Activated CD8-positive, alpha-beta memory T cell treated with anti-CD3 and anti-CD28 coated beads for 36 hours (primary cell): Measurements from ENCODE around the gene ATN1. TPM values are rescaled to one million over a fixed set of nuclear protein-coding genes. Genes with fewer than 3 reads are reported as not detected.

Source experiments
- CTCF ChIA-PET: fragments of 350-600 bp; sonication (Branson Sonifier 250); formaldehyde crosslinking; loops from one replicate; lab custom pipeline; 2021; ENCODE audit warnings: antibody characterized with exemption; lab: Charles Lee
- POLR2A ChIA-PET: fragments of 350-600 bp; sonication (Branson Sonifier 250); formaldehyde crosslinking; loops from one replicate; lab custom pipeline; 2021; ENCODE audit warnings: antibody characterized with exemption; lab: Charles Lee
- total RNA-seq, 2 experiments: library from RNA; stranded (reverse); gene quantifications; one replicate each; pipeline ENCODE4 v1.2.3, GENCODE V29; 2021

ATN1 gene
- total RNA-seq, 2 experiments from 2014 or later = 44.1 to 44.3 TPM

DNA sequence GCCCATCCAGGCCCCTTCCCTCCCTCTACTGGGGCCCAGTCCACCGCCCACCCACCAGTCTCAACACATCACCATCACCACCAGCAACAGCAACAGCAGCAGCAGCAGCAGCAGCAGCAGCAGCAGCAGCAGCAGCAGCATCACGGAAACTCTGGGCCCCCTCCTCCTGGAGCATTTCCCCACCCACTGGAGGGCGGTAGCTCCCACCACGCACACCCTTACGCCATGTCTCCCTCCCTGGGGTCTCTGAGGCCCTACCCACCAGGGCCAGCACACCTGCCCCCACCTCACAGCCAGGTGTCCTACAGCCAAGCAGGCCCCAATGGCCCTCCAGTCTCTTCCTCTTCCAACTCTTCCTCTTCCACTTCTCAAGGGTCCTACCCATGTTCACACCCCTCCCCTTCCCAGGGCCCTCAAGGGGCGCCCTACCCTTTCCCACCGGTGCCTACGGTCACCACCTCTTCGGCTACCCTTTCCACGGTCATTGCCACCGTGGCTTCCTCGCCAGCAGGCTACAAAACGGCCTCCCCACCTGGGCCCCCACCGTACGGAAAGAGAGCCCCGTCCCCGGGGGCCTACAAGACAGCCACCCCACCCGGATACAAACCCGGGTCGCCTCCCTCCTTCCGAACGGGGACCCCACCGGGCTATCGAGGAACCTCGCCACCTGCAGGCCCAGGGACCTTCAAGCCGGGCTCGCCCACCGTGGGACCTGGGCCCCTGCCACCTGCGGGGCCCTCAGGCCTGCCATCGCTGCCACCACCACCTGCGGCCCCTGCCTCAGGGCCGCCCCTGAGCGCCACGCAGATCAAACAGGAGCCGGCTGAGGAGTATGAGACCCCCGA is 9.1 kb downstream of the ATN1 start:
- CTCF ChIA-PET = interaction anchor here (0.8 to 6.2 kb wide), 5 partner anchors 8 to 64 kb away, joined by 3 to 52 read pairs (median 8); partner anchors contain the start of genes ENO2 and SPSB2
- POLR2A ChIA-PET = interaction anchor here (0.5 to 2.6 kb wide), 15 partner anchors 10 to 248 kb away, joined by 3 to 32 read pairs (median 5); partner anchors contain the start of genes ATN1, LPCAT3, SPSB2 and TPI1

DNA sequence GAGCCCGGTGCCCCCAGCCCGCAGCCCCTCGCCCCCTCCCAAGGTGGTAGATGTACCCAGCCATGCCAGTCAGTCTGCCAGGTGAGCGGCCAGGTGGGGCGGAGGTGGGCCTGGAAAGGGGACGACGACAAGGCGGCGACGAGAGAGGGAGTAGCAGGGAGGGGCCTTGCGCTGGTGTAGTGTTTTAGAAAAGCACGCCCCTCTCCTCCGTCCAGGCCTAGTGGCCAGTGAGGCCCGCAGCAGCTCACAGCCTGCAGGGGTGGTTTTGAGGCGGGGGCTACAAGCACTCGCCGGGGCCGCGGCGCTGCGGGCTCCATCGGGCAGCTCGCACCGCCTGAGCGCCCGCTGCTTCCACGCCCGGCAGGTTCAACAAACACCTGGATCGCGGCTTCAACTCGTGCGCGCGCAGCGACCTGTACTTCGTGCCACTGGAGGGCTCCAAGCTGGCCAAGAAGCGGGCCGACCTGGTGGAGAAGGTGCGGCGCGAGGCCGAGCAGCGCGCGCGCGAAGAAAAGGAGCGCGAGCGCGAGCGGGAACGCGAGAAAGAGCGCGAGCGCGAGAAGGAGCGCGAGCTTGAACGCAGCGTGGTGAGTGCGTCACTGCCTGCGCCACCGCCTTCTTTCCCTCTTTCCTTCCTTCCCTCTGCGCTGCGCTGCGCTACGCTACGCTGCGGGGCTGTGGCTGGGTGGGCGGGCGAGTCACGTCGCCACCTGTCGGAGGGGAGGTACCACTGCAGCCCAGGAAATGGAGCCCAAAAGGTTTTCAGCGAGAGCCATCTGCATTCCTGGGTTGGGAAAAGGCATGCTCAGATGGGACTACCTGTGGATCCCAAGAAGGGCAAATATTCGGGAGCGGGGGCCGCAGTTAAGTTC is 10.0 kb downstream of the ATN1 start:
- POLR2A ChIA-PET = interaction anchor here (0.5 to 2.6 kb wide), 19 partner anchors 10 to 249 kb away, joined by 3 to 32 read pairs (median 4); partner anchors contain the start of genes ATN1, LPCAT3, PTPN6 and SPSB2

DNA sequence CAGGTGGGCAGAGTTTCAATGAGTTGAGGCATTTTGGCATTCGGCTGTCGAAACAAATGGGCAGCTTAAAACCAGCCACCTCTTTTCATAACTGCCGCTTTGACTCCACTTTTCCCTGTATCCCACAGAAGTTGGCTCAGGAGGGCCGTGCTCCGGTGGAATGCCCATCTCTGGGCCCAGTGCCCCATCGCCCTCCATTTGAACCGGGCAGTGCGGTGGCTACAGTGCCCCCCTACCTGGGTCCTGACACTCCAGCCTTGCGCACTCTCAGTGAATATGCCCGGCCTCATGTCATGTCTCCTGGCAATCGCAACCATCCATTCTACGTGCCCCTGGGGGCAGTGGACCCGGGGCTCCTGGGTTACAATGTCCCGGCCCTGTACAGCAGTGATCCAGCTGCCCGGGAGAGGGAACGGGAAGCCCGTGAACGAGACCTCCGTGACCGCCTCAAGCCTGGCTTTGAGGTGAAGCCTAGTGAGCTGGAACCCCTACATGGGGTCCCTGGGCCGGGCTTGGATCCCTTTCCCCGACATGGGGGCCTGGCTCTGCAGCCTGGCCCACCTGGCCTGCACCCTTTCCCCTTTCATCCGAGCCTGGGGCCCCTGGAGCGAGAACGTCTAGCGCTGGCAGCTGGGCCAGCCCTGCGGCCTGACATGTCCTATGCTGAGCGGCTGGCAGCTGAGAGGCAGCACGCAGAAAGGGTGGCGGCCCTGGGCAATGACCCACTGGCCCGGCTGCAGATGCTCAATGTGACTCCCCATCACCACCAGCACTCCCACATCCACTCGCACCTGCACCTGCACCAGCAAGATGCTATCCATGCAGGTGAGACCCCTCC is 10.8 kb downstream of the ATN1 start:
- ChIA-PET POLR2A (interaction anchor here (0.6 to 2.6 kb wide), 14 partner anchors 9 to 172 kb away, joined by 3 to 32 read pairs (median 5); partner anchors contain the start of genes ATN1, LPCAT3, PTPN6 and SPSB2), CTCF (interaction anchor here (1.0 to 6.2 kb wide), 12 partner anchors 10 to 69 kb away, joined by 3 to 52 read pairs (median 4); partner anchors contain the start of genes ENO2, PTPN6 and SPSB2)

More for the DNA sequence above, 10.0 kb downstream of the ATN1 start:
- CTCF ChIA-PET = interaction anchor here (0.6 to 6.2 kb wide), 14 partner anchors 9 to 68 kb away, joined by 3 to 52 read pairs (median 4); partner anchors contain the start of genes ENO2, PTPN6 and SPSB2

DNA sequence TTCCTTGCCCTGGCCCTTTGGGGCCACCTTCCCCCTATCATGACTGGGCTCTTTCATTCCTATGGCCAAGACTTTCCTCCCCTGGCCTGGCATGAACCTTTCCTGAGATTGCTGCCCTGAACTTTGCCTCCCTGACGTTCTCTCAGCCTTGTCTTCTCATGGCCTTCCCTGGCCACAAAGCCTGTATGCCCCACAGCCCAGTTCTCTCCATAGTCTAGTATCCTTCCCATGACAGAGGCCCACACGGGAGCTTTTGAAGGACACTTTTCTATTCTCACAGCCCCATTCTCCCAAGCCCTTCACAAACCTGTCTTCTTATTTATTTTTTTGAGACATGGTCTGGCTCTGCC is 11.4 kb downstream of the ATN1 start:
- ChIA-PET POLR2A (interaction anchor here (0.5 to 1.5 kb wide), 3 partner anchors 10 to 30 kb away, joined by 3 to 4 read pairs (median 3); no protein-coding TSS in a partner anchor), CTCF (interaction anchor here (0.6 to 6.2 kb wide), 5 partner anchors 10 to 170 kb away, joined by 3 to 52 read pairs (median 5); partner anchors contain the start of gene C1RL)

DNA sequence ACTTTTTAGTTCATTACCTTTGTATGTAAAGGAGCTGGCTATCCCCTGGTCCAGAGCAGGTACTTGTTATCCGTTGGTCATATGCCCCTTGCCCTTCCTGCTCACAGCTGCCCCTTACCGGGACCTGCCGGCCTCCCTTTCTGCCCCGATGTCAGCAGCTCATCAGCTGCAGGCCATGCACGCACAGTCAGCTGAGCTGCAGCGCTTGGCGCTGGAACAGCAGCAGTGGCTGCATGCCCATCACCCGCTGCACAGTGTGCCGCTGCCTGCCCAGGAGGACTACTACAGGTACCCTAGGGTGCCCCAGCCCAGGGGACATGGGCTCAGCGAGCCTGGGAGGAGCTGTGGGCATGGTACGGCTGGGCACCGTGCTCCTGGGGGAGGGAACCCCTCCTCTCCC is 13.5 kb downstream of the ATN1 start:
- POLR2A ChIA-PET = interaction anchor here (0.5 to 12.5 kb wide), 3 partner anchors 19 to 89 kb away, joined by 3 to 353 read pairs (median 6); no protein-coding TSS in a partner anchor
- CTCF ChIA-PET = interaction anchor here (1.5 kb wide), 1 partner anchor 27 kb away, joined by 3 read pairs; the partner anchor contains the start of gene ENO2

DNA sequence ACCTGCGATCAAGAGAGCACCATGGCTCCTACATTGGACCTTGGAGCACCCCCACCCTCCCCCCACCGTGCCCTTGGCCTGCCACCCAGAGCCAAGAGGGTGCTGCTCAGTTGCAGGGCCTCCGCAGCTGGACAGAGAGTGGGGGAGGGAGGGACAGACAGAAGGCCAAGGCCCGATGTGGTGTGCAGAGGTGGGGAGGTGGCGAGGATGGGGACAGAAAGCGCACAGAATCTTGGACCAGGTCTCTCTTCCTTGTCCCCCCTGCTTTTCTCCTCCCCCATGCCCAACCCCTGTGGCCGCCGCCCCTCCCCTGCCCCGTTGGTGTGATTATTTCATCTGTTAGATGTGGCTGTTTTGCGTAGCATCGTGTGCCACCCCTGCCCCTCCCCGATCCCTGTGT is 14.0 kb downstream of the ATN1 start:
- POLR2A ChIA-PET = interaction anchor here (12.5 kb wide), 1 partner anchor 19 kb away, joined by 353 read pairs; no protein-coding TSS in a partner anchor

DNA sequence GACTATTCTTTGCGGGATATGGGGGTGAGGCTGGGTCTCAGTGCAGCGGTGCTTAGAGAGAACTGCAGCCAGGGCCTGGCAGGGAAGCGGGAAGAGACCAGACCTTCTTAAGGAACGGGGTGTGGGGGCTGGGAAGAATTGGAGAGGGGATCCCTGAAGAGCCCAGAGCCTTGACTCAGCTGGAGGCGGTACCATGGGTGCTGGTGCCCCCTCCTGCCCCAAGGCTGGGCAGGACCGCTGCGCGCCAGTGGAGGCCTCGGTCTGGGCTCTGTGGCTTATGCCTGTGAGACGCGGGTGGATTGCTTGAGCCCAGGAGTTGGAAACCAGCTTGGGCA is 14.5 kb downstream of the ATN1 start:
- ChIA-PET CTCF (interaction anchor here (1.5 to 11.8 kb wide), 4 partner anchors 9 to 28 kb away, joined by 3 to 337 read pairs (median 8); partner anchors contain the start of genes ENO2 and PTPN6), POLR2A (interaction anchor here (2.2 to 12.5 kb wide), 2 partner anchors 10 to 18 kb away, joined by 13 to 353 read pairs; no protein-coding TSS in a partner anchor)

More for the DNA sequence above, 14.0 kb downstream of the ATN1 start:
- CTCF ChIA-PET = interaction anchor here (1.5 to 11.8 kb wide), 3 partner anchors 9 to 27 kb away, joined by 3 to 337 read pairs (median 3); partner anchors contain the start of genes ENO2 and PTPN6

DNA sequence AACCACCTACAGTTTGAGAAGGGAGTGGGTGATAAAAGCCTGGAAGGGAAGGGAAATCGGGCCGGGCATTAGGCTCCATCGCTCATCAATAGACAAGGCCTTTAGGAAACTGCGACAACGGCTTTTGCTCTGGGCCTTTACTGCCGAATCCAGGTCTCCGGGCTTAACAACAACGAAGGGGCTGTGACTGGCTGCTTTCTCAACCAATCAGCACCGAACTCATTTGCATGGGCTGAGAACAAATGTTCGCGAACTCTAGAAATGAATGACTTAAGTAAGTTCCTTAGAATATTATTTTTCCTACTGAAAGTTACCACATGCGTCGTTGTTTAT is 15.6 kb downstream of the ATN1 start:
- POLR2A ChIA-PET = interaction anchor here (0.6 to 12.5 kb wide), 15 partner anchors 9 to 1031 kb away, joined by 3 to 353 read pairs (median 9); partner anchors contain the start of genes EMG1, LPCAT3, PHB2 and SPSB2
- CTCF ChIA-PET = interaction anchor here (0.9 to 11.8 kb wide), 12 partner anchors 8 to 177 kb away, joined by 3 to 337 read pairs (median 4); partner anchors contain the start of genes ENO2, PTMS and PTPN6

DNA sequence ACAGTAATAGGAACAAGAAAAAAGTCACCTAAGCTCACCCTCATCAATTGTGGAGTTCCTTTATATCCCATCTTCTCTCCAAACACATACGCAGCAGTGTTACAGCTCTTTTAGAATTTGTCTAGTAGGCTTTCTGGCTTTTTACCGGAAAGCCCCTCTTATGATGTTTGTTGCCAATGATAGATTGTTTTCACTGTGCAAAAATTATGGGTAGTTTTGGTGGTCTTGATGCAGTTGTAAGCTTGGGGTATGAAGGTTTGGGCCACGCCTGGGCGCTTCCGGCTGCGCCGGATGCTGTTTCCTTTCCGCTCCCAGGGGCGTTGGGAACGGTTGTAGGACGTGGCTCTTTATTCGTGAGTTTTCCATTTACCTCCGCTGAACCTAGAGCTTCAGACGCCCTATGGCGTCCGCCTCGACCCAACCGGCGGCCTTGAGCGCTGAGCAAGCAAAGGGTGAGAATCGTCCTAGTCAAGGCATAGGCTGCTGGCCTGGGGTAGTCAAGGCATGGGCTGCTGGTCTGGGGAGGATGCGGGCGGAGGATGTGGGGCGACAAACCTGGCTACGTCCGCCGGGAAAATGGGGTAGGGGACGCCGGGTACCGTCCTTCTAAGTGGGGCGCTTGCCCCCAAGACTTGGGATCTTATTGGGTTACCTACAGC is 16.1 kb downstream of the ATN1 start, which contains the start of the genes C12orf57 and RNU7-1:
Gene C12orf57, plus strand, starts transcription at position 301 of the 659 bp plus-strand sequence. Its CDS starts 100 bp downstream, at position 401.
Gene RNU7-1, plus strand, starts transcription at position 95 of the 659 bp plus-strand sequence.
- ChIA-PET CTCF (interaction anchor here (0.8 to 11.8 kb wide), 14 partner anchors 9 to 178 kb away, joined by 3 to 337 read pairs (median 4); partner anchors contain the start of genes ENO2 and PTMS), POLR2A (interaction anchor here (0.6 to 12.5 kb wide), 18 partner anchors 9 to 1031 kb away, joined by 3 to 353 read pairs (median 7); partner anchors contain the start of genes EMG1, LPCAT3, PHB2 and SPSB2)

DNA sequence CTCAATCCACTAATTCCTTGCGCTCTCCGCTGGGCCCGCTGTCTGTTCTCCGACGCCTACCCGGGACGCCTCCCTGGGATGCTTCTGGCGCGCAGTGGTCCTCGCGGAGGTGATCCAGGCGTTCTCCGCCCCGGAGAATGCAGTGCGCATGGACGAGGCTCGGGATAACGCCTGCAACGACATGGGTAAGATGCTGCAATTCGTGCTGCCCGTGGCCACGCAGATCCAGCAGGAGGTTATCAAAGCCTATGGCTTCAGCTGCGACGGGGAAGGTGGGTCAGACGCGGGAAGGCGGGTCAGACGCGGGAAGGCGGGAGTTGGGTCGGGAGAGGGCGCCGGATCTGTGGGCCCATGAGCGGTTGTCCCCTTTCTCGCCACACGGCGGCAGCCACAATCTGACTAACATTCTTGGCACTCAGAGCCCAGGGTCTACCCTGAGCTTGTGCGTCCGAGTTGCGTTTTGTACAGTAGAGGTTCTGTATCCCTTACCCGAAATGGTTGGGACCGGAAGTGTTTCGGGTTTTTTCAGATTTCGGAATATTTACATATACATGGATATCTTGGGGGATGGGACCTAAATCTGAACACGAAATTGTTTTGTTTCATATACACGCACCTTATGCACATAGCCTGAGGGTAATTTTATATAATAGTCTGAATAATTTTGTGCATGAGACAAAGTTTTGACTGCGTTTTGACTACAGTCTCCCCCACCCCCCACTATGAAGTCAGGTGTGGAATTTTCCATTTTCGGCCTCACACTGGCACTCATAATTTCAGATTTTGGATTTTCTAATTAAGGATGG is 16.8 kb downstream of the ATN1 start:
- ChIA-PET POLR2A (interaction anchor here (0.7 to 12.5 kb wide), 14 partner anchors 8 to 474 kb away, joined by 3 to 353 read pairs (median 9); partner anchors contain the start of genes EMG1, LPCAT3, PHB2 and SPSB2), CTCF (interaction anchor here (0.7 to 11.8 kb wide), 15 partner anchors 8 to 178 kb away, joined by 3 to 337 read pairs (median 5); partner anchors contain the start of gene PTMS)

DNA sequence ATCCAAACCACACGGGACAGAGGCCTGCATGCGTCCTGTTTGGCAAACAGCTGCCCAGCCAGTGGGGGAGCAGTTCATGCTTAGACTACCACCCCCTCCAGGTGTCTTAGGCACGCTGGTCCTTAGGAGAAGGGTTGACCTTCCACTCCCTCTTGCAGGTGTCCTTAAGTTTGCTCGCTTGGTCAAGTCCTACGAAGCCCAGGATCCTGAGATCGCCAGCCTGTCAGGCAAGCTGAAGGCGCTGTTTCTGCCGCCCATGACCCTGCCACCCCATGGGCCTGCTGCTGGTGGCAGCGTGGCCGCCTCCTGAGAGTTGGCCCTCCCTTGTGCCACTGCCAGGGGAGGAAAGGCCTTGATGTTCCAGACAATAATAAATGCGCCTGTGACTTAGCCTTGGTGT is 17.9 kb downstream of the ATN1 start:
- CTCF ChIA-PET = interaction anchor here (1.4 to 11.8 kb wide), 5 partner anchors 15 to 168 kb away, joined by 3 to 337 read pairs (median 6); partner anchors contain the start of gene C1RL
- POLR2A ChIA-PET = interaction anchor here (0.9 to 12.5 kb wide), 5 partner anchors 15 to 475 kb away, joined by 4 to 353 read pairs (median 6); partner anchors contain the start of genes SPSB2 and VAMP1

DNA sequence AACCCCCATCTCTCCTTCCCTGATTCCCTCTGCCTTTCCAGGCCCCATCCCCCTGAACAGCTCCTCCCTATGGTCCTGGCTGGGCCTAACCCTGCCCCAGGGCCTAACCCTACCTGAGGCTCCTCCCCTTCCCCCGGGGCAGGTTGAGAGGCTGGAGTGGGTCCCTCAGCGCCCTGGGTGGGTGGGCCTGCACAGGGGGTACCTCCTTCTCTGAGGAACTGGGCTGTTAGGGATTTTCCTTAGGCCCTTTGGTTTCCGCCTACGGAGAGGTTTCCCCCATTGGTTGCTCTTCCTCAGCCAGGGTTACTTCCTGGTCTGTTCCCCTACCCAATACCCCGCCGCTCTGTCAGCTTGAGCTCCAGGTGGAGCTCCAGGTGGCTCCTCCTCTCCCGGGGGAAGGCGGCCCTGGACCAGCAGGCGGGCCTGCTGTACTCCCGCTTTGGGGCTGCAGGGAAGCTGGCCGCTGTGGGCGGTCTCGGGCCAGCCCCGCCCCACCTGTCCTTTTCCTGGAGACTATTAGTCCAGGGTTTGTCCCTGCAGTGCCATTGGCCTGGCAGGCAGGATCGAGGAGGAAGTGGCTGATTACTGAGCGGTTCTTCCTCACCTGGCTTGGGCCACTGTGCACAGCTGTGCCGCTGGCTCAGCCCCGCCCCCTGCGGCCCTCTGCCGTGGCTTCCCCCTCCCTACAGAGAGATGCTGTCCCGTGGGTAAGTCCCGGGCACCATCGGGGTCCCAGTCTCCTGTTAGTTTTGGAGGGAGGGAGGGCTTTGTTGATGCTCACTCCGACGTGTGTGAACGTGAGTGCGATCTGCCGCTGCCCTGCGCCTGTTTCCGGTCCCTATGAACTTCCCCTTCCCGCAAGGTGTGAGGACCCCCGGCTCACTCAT is 18.5 kb downstream of the ATN1 start:
- ChIA-PET CTCF (interaction anchor here (1.2 to 11.8 kb wide), 9 partner anchors 14 to 167 kb away, joined by 3 to 337 read pairs (median 5); partner anchors contain the start of gene C1RL), POLR2A (interaction anchor here (0.6 to 12.5 kb wide), 7 partner anchors 9 to 161 kb away, joined by 3 to 353 read pairs (median 5); partner anchors contain the start of genes ENO2 and SPSB2)

DNA sequence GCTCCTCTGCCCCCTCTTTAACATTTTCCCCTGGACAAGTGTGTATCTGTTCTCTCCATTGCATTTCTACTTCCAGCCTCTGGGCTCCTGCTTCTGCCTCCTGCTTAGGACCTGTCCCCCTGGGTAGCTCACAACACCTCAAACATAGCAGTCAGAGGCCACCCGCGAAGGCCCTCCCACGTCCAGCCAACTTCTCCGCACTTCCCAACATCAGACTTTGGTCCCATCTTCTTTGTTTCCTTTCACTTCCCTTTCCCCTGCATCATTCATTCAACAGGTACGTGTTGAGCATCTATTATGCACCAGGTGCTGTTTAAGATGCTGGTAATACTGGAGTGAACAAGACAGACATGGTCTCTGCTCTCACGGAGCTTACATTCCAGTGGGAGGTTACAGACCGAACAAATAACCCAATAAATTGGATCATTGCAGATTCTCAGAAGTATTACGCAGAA is 19.2 kb downstream of the ATN1 start:
- CTCF ChIA-PET = interaction anchor here (1.2 to 11.8 kb wide), 6 partner anchors 9 to 96 kb away, joined by 3 to 337 read pairs (median 5); no protein-coding TSS in a partner anchor
- POLR2A ChIA-PET = interaction anchor here (0.6 to 12.5 kb wide), 7 partner anchors 10 to 223 kb away, joined by 3 to 353 read pairs (median 4); partner anchors contain the start of genes ENO2 and SPSB2
